A549 treated with AZD9567 at 1 μM for 4 hours (cell line): ENCODE results near the gene DCHS1. TPM values are rescaled to one million over a fixed set of nuclear protein-coding genes. Genes with fewer than 3 reads are reported as not detected.

Experiments
- total RNA-seq: library from RNA; stranded (reverse); fragments of 200-300 nt; extraction: Qiagen RNA extraction; gene quantifications from 5 replicates; pipeline ENCODE4 v1.2.3, GENCODE V29; 2022; ENCODE audit not compliant: insufficient read depth

DCHS1 gene
- 0.05 to 0.13 TPM (median 0.10 TPM) in 4 of 5 replicates, not detected in the other for total RNA-seq

DNA sequence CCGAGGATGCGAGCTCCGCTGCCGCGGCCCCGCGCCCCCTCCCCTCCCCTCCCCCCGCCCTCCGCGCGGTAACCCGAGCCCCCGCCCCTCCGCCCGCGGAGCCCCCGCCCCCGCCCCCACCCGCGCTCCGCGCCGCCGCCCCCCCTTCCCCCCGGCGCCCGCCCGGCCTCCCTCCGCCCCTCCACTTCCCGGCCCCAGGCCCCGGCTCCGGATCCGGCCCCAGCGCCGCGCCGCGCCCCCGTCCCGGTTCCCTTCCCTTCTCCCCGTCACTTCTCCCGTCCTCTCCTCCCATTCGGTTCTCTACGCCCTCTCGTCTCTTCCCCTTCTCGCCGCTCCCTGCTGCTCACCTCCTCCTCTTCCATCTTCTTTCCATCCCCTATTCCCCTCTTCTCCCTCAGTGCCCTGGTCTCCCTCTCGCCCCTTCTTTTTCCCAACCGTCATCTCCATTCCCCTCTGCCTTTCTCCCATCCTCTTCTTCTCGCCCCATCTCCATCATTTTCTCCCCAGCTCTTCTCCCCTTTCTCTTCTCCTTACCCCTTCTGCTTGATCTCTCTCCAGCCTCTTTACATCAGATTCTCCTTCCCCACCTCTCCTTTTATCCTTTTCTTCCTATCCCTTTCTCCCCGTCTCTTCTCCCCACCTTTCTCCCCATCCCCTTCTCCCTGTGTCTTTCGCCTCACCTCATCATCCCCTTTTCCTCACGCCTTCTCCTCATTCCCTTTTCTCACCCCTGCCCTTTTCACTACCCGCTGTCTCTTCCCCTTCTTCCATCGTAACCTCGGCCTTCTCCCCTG, at the start of gene DCHS1:
TSS of gene DCHS1 (minus strand) at position 20 of the 794 bp plus-strand sequence. CDS start 14,196 bp downstream, outside the sequence.

GRCh38 chr11:6682936-6683861, 27.6 kb upstream of the DCHS1 start, which contains the start of gene MRPL17:
TSS of gene MRPL17 (minus strand) at chr11:6683340. CDS start at chr11:6683296, 44 bp downstream.

GRCh38 chr11:6619004-6619745, 36.4 kb downstream of the DCHS1 start, which contains the start of gene TPP1:
TSS of gene TPP1 (minus strand) at chr11:6619422. CDS start at chr11:6619400, 22 bp downstream.

DNA sequence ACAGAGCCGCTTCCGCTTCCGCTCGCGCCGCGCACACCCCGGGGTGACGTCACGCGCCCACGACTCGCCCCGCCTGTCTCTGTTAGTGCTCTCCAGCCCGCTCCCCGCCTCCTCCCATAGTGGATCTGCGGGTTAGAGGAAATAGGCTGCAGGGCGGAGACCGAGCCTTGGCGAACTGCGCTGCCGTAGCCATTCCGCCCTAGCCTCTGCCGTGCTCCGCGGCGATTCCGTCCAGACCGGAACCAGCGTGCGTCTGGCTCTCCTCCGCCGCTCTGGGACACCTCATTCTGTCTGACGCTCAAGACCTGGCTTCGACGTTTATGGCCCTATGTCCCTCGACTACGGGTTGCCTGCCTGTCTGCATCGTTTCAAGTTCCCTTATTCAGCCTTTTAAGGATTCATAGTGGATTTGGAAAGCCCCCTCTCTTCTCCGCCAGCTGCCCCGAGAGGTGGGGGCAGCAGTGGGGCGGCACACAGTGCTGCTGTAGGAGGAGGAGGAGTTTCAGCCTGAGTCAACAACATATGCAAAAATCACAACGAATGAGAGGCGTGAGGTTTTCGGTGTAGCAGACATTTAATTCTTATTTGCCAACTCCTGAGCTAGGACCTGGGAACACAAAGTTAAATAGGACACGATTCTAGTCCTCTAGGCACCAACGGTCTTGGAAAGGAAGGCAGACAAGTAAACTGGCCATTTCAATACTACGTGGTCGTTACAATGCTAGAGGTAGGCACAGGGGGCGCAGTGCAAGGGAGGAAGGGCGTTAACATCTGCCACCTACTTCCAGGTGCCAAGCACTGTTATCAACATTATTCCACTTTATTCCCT, 43.2 kb downstream of the DCHS1 start, which contains the start of gene TAF10:
TSS of gene TAF10 (minus strand) at position 4 of the 829 bp plus-strand sequence. CDS start 27 bp downstream, outside the sequence.

GRCh38 chr11:6603287-6604080, 52.1 kb downstream of the DCHS1 start, which contains the start of the genes ILK and RRP8:
TSS of gene ILK (plus strand) at chr11:6603774. CDS start at chr11:6604272, 498 bp downstream.
TSS of gene RRP8 (minus strand) at chr11:6603616. CDS start at chr11:6603502, 114 bp downstream.

Other genes with a start within 250 kb of the DCHS1 start
- 12.0 to 19.5 TPM (median 18.1 TPM) in 5 replicates for gene APBB1, start 236.7 kb downstream of the DCHS1 start, total RNA-seq
- gene HPX, start 214.8 kb downstream of the DCHS1 start, total RNA-seq, result 0.57 to 1.7 TPM (median 0.93 TPM) in 5 replicates
- 14.1 to 21.8 TPM (median 20.4 TPM) in 5 replicates for gene TRIM3, start 181.9 kb downstream of the DCHS1 start, total RNA-seq
- gene ARFIP2, start 174.5 kb downstream of the DCHS1 start, total RNA-seq, result 46.9 to 58.2 TPM (median 57.0 TPM) in 5 replicates
- 14.4 to 38.1 TPM (median 33.6 TPM) in 5 replicates for gene TIMM10B, start 174.3 kb downstream of the DCHS1 start, total RNA-seq
- gene DNHD1, start 158.5 kb downstream of the DCHS1 start, total RNA-seq, result 1.3 to 4.1 TPM (median 3.8 TPM) in 5 replicates
- 29.8 to 37.8 TPM (median 34.4 TPM) in 5 replicates for gene RRP8, start 52.2 kb downstream of the DCHS1 start, total RNA-seq
- gene ILK, start 52.0 kb downstream of the DCHS1 start, total RNA-seq, result 116 to 122 TPM (median 119 TPM) in 5 replicates
- 181 to 250 TPM (median 245 TPM) in 5 replicates for gene TAF10, start 43.6 kb downstream of the DCHS1 start, total RNA-seq
- 39.8 to 46.4 TPM (median 44.6 TPM) in 5 replicates for gene TPP1, start 36.4 kb downstream of the DCHS1 start, total RNA-seq
- gene MRPL17, start 27.5 kb upstream of the DCHS1 start, total RNA-seq, result 96.7 to 199 TPM (median 105 TPM) in 5 replicates
- 0.02 to 0.09 TPM in 2 of 5 replicates, not detected in the others for gene OR2AG2, start 116.2 kb upstream of the DCHS1 start, total RNA-seq
- gene OR2AG1, start 127.2 kb upstream of the DCHS1 start, total RNA-seq, result not detected in 5 replicates
- not detected in 5 replicates for gene OR6A2, start 143.9 kb upstream of the DCHS1 start, total RNA-seq
- not detected in 5 replicates for gene OR10A5, start 189.9 kb upstream of the DCHS1 start, total RNA-seq
- gene OR10A2, start 207.2 kb upstream of the DCHS1 start, total RNA-seq, result not detected in 5 replicates
- not detected in 5 replicates for gene OR10A4, start 220.8 kb upstream of the DCHS1 start, total RNA-seq
- gene OR2D2, start 236.7 kb upstream of the DCHS1 start, total RNA-seq, result not detected in 5 replicates